Measurements from ENCODE around the gene SPARC.

Gene SPARC

DNA sequence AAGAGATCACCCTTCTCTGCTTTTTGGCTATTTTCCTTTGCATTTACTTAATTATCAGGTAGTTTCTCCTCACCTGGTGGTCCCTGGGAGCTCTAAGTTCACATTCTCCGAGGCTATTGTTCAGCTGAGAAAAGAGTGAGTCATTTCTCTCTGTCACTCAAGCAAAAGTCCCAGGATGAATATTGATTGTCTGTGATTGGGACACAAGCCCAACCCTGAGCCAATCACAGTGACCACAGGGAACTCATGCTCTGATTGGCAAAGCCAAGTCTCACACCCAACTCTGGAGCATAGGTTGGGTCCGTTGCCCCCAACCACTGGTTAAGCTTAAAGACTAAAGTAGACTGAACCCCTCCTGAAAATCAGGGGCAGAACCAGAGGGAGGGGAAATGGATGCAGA, 67.8 kb downstream of the SPARC start:
- DNase-seq, result no peak

DNA sequence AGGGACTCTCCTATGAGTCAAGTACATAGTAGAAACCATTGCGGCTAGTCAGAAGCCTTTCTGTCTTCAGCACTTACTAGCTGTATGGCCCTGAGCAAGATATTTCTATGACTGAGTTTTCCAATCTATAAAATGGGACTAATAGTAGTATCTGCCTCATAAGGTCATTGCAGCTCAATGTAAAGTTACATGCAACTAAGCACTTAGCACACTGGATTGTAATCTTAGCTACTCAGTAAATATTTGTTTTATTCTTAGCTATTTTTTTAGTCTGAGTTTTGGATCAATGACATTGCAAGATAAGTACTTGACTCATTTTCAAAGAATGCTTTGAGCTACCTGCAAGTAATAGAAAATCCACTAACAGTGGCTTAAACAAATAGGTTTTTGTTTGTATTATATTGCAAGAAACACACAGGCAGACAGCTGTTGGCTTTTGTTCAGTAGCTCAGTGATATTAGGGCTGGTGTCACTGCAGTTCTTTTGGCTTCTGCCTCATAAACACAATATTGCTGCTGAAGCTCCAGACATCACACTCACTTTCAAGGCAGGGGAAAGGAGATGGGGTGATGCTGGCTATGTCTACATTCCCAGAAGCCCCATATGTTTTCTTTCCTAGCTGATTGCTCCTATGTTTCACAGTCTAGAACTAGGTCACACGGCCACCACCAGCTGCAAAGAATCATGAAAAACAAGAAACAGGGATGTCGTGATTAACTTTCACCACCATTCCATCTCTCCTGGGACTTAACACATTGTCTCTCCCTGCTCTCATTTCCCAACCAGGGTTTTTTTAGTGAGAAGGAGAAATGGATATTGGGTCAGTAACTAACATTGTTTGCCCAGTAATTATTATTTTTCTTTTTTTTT, 68.6 kb downstream of the SPARC start:
- no peak for DNase-seq

DNA sequence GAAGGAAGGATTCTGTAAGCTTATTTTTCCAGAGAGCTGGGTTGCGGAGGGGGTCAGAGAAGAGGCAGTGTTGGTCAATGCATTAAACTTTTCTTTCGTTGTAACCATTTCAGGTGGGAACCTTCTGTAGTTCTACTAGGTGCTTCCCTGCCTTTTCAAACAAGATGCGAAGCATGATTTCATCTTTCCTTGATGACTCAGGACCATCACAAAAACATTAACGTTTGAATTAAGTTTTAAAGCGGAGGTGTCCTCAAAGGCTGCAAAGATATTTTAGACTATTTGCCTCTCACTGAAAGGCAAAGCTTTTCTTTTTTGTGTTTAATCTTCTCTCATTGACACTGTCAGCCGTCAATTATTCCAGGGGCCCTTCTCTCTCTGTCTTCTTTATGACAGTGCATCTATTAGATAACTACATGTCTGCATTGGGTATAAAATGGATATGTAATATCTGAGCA, 69.3 kb downstream of the SPARC start:
- no peak for DNase-seq

DNA sequence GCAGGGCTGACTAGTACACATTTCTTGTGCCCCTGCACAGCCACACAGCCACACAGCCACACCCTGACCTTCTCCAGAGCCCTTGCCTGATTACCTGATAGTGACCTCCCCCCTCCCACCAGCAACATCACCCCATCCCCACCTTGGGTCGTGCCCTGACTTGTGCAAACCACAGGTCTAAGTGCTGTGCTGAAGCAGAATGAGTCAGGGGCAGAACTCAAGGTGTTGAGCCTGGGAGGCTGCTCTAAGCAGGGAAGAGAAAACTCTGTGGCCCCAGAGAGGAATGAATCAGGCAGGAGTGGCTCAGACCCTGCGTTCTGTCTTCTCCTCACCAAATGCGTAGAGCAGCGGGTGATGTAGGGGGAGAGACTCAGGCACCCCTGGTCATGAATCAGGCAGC, 71.3 kb downstream of the SPARC start:
- DNase-seq, result no peak

DNA sequence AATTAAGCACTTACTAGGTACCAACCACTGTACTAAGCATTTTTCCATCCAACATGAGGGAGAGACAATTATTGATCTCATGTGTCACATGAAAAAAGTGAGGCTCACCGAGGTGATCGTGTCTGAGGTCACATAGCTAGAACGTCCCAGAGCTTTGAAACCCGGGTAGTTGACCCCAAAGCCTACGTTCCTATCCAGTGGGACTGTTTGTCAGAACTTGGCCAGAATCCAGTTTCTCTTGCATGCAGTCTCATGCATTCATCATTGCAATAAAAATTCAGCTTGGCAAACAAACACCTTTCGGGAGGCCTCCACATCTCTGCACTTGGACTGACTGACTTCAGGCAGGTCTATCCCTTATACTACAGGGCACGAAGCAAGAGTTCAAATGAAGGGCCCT, 72.2 kb downstream of the SPARC start:
- no peak for DNase-seq

DNA sequence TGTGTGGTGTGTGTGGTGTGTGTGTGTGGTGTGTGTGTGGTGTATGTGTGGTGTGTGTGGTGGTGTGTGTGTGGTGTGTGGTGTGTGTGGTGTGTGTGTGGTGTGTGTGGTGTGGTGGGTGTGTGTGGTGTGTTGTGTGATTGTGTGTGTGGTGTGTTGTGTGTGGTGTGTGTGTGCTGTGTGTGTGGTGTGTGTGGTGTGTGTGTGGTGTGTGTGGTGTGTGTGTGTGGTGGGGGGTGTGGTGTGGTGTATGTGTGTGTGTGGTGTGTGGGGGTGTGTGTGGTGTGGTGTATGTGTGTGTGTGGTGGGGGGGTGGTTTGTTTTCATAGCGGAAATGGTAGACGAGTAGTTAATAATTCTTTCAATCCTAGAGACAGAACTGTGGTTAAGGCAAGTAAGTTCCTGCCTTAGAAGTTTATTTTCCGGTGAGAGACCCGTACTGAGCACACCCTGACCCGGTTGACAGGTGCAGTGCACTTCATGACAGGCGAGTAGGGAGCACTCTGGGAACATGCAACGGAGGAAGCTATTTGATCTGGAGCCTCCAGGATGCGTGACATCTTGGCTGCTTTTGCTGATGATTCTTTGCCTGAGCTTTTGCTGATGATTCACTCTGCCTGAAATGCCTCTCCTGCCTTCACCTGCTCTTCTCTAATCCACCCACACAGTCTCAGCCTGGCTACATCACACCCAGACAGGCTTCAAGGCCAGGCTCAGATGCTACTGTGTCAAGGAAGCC, 73.9 kb downstream of the SPARC start:
- no peak for DNase-seq

DNA sequence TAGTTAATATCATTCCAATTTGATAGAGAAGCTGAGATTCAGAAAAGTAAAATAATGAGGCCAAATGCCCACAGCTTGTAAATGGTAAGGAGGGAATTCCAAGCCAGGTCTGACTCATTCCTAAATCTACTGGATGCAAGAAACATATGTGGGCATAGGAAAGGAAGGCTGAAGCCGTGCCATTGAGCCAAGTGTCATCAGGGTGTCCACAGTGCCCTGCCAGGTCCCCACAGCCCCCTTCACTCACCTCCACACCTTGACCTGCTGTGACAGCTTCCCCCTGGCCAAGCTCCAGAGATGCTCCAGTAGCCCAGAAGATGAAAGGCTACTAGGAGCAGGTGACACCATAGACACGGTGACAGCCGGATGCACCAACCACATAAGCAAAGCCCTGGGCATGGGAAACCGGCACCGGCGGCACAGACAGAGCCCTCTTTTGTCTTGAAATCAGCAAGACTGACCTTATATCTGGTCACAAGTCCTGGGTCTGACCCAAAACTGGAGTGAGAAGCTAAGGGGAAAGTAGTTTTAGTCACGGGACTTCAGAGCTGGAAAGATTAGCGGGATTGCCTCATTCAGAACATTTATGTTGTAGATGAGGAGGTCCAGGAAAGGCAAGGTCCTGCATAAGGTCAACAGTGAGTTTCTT, 75.5 kb downstream of the SPARC start:
- no peak for DNase-seq
